MG63 (cell line): ENCODE measurements around the gene RC3H1. TPM values are rescaled to one million over a fixed set of nuclear protein-coding genes. Genes with fewer than 3 reads are reported as not detected.

Experiments used
- DNase-seq: peaks from one replicate; pipeline ENCODE4 v3.0.0-alpha.2; 2020
- H3K27me3 ChIP-seq: fragments of 250-450 bp; sonication (Bioruptor Pico); 2 replicates; pipeline ENCODE4 v1.5.1; 2020; ENCODE audit warnings: mild to moderate bottlenecking, moderate library complexity
- H3K36me3 ChIP-seq: fragments of 250-450 bp; sonication (Bioruptor Pico); 2 replicates; pipeline ENCODE4 v1.5.1; 2020; ENCODE audit warnings: mild to moderate bottlenecking, moderate library complexity
- H3K4me3 ChIP-seq: fragments of 250-450 bp; sonication (Bioruptor Pico); 2 replicates; pipeline ENCODE4 v1.5.1; 2020; ENCODE audit warnings: mild to moderate bottlenecking, moderate library complexity
- H3K9me3 ChIP-seq: fragments of 250-450 bp; sonication (Bioruptor Pico); 2 replicates; pipeline ENCODE4 v1.5.1; 2020; ENCODE audit warnings: mild to moderate bottlenecking, moderate library complexity
- total RNA-seq: library from RNA; depleted of rRNA; stranded (reverse); fragments of >200 nt; shearing (Covaris generic); gene quantifications from 2 replicates; pipeline ENCODE4 v1.2.3, GENCODE V29; 2014; ENCODE audit warnings: low replicate concordance

RC3H1 gene
- total RNA-seq, 1 experiment from 2014 or later = 6.6 TPM

DNA sequence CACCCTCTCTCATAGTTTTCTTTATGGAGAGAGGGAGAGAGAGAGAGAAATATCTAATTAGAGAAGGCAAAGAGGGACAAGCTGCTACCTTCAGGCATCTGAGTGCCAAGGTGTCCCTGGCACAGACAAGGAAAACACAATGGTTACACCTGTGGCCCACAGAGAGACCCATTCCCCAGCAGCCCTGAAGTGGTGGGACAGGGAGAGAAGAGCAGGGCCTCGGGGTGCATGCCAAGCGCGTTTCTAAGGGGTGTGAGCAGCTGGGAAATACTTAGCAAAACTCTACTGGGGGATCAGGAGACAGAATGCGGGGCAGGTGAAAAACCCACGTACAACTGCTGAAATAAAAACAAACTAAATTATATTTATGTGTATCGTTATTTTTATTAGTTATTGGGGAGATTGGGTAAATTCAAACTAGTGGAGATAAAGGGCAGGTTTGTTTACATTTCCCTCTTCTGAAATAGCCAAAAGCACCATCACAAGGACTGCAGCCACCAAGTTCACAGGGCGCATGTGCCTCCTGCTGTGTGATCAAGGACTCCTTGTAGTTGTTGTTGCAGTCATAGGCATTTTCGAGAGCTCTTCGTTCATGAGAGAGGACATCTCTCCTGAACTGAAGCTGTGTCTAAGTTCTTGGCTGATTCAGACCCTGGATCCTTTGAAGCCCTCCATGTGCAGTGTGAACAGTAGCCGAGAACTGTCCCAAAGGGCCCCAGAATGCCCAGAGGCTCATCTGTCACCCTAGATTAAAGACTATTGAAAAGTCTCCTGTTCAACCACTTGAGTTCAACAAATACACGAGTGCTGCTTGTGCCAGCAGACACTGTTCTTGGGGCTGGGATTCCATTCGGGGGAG lies 104.3 kb downstream of the RC3H1 start:
- Histone ChIP-seq H3K27me3 (peaks cover 3% of the 10 kb centered on the region), H3K9me3 (no peaks in the 10 kb centered on the region), H3K4me3 (no peak overlapping the region), H3K36me3 (no peaks in the 10 kb centered on the region)
- no peak for DNase-seq

- no peak within 1 kb of the TSS for H3K4me3 ChIP-seq
- H3K9me3 ChIP-seq = no peaks in the 10 kb centered on the region
- peaks cover 1% of the 10 kb centered on the region for H3K27me3 ChIP-seq
- H3K36me3 ChIP-seq = no peaks in the 10 kb centered on the region
- DNase-seq = no peak
Measured at GRCh38 chr1:173917149-173917548, 105.0 kb downstream of the RC3H1 start, which contains the start of gene SERPINC1. Gene SERPINC1, minus strand, starts transcription at chr1:173917327. Its CDS starts 68 bp downstream, at chr1:173917259.

DNA sequence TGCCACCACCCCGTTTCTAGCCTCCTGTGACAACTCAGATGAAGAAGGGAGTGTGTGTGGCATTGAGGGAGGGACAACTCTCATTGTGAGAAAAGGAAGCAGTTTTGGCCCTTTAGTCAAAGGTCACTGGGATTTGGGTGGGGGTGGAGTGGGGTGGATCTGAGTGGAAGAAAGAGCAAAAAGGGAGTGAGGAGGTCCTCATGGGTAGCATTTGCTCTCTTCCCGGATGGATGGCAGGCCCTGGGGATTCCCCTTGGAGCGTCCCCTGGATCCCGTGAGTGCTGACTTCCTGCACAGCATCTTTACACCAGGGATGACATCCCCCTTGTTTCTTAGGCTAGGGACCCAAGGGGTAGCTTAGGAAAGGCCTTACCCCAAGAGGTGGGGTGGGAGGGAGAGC lies 105.5 kb downstream of the RC3H1 start:
- no peak for DNase-seq
- no peaks in the 10 kb centered on the region for H3K9me3 ChIP-seq
- no peaks in the 10 kb centered on the region for H3K36me3 ChIP-seq
- H3K27me3 ChIP-seq = no peaks in the 10 kb centered on the region
- no peak overlapping the region for H3K4me3 ChIP-seq

GRCh38 chr1:173915596-173915995 lies 106.6 kb downstream of the RC3H1 start:
- Histone ChIP-seq H3K4me3 (no peak overlapping the region), H3K36me3 (no peaks in the 10 kb centered on the region), H3K27me3 (no peaks in the 10 kb centered on the region), H3K9me3 (no peaks in the 10 kb centered on the region)
- DNase-seq = no peak

DNA sequence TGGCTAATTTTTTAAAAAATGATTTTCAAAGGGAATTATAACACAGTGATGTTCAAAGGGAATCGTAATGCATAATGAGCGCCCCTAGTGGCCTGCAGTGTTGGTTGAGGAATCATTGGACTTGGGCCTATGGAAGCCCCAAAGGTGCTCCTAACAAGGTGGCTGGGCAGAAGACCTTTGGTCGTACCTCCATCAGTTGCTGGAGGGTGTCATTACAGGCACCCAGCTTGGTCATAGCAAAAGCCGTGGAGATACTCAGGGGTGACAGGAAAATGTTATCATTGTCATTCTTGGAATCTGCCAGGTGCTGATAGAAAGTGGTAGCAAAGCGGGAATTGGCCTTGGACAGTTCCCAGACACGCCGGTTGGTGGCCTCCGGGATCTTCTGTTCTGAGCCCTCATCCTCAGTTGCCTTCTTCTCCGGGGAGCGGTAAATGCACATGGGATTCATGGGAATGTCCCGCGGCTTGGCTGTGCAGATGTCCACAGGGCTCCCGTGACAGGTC lies 107.7 kb downstream of the RC3H1 start:
- Histone ChIP-seq H3K4me3 (no peak overlapping the region), H3K27me3 (no peaks in the 10 kb centered on the region), H3K9me3 (no peaks in the 10 kb centered on the region), H3K36me3 (no peaks in the 10 kb centered on the region)
- DNase-seq = peak; percentile 24

- no peak for DNase-seq
- Histone ChIP-seq H3K9me3 (no peaks in the 10 kb centered on the region), H3K27me3 (no peaks in the 10 kb centered on the region), H3K36me3 (no peaks in the 10 kb centered on the region), H3K4me3 (no peak overlapping the region)
Measured at GRCh38 chr1:173913111-173913510, 109.0 kb downstream of the RC3H1 start.

GRCh38 chr1:173903827-173904531 lies 118.2 kb downstream of the RC3H1 start:
- no peaks in the 10 kb centered on the region for H3K36me3 ChIP-seq

GRCh38 chr1:173900992-173901391 lies 121.2 kb downstream of the RC3H1 start:
- no peak for DNase-seq
- H3K27me3 ChIP-seq = no peaks in the 10 kb centered on the region
- H3K4me3 ChIP-seq = no peak overlapping the region
- H3K9me3 ChIP-seq = no peaks in the 10 kb centered on the region
- H3K36me3 ChIP-seq = no peaks in the 10 kb centered on the region

More at GRCh38 chr1:173903827-173904531, 118.2 kb downstream of the RC3H1 start:
- Histone ChIP-seq H3K9me3 (no peaks in the 10 kb centered on the region), H3K4me3 (no peak overlapping the region), H3K27me3 (no peaks in the 10 kb centered on the region)
- no peak for DNase-seq

- H3K4me3 ChIP-seq = no peak overlapping the region
- no peaks in the 10 kb centered on the region for H3K36me3 ChIP-seq
- no peak for DNase-seq
- no peaks in the 10 kb centered on the region for H3K27me3 ChIP-seq
- H3K9me3 ChIP-seq = no peaks in the 10 kb centered on the region
Measured at GRCh38 chr1:173900427-173900826, 121.7 kb downstream of the RC3H1 start.

- no peaks in the 10 kb centered on the region for H3K27me3 ChIP-seq
- DNase-seq = no peak
- H3K36me3 ChIP-seq = peaks cover 4% of the 10 kb centered on the region
- no peaks in the 10 kb centered on the region for H3K9me3 ChIP-seq
- H3K4me3 ChIP-seq = no peak overlapping the region
Measured at GRCh38 chr1:173894189-173894588, 128.0 kb downstream of the RC3H1 start.

DNA sequence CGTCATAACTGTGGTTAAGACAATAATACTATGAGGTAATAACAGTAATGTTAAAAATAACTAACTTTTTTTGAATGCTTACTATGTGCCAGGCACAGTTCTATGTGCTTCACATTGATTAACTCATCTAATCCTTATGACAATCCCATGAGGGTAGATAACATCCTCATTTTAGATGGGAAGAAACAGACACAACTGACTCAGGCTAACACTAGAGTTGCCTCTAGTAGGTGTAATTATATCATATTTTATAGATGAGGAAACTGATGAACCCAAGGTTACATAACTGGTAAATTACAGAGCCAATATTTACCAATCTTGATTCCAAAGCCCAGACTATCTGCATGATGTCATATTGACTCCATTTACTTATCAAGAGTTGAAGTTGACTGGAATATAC lies 128.5 kb downstream of the RC3H1 start:
- H3K4me3 ChIP-seq = no peak overlapping the region
- DNase-seq = no peak
- no peaks in the 10 kb centered on the region for H3K27me3 ChIP-seq
- no peaks in the 10 kb centered on the region for H3K9me3 ChIP-seq
- H3K36me3 ChIP-seq = peaks cover 4% of the 10 kb centered on the region

DNA sequence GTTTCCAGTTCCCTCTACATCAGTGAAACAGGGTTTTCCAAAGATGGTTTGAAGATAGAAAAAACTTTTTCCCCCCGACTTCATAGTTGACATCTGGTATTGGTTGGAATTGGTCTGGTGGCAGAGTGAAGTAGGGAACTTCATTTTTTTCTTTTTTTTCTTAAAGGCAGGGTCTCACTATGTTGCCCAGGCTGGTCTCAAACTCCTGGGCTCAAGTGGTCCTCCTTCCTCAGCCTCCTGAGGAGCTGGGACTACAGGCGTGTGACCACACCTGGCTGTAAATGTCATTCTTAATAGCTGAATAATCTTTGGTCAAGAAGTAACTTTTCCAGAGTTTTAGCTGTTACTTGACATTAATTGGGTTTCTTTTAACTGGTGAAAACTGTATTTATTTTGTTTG lies 132.3 kb downstream of the RC3H1 start:
- Histone ChIP-seq H3K9me3 (no peaks in the 10 kb centered on the region), H3K27me3 (no peaks in the 10 kb centered on the region), H3K4me3 (no peak overlapping the region), H3K36me3 (peaks cover 33% of the 10 kb centered on the region)
- DNase-seq = no peak

DNA sequence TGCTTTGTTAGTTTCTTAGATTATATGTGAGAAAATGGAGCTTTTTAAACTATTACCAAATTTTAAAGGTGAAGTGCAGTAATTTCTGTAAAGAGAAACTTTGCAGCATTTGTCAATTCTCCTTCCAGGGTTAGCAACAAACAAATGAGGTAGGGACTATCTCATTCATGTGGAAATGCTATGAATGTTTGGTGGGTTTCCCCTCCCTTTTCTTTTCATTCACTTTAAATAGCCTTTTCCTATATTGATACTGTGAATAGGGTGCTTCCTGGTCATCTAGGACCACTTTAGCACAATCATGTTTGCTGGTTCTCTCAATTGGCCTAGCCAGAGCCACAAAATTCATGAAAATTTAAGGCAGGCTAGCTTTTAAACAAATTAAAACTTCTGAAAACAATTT lies 133.4 kb downstream of the RC3H1 start:
- Histone ChIP-seq H3K4me3 (no peak overlapping the region), H3K27me3 (no peaks in the 10 kb centered on the region), H3K36me3 (peaks cover 33% of the 10 kb centered on the region), H3K9me3 (no peaks in the 10 kb centered on the region)
- no peak for DNase-seq

DNA sequence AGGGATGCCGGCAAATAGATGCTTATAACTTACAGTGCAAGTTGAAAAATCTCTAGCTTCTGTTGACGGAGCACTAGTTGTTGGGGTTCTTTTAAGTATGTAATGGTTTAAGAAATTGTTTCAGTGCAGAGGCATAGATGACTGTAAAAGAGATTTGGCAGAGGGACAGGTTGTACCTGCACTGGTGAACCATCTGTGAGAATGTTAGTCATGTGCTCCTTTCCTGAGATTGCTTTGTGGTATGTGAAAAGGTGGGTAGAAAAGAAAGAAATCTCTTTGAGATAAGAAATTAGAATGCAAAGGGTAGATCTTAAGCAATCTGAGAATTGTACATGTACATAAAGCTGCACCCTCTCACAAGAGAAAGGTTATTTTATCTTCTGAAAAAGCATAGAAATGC lies 134.5 kb downstream of the RC3H1 start:
- no peaks in the 10 kb centered on the region for H3K9me3 ChIP-seq
- peaks cover 31% of the 10 kb centered on the region for H3K36me3 ChIP-seq

DNA sequence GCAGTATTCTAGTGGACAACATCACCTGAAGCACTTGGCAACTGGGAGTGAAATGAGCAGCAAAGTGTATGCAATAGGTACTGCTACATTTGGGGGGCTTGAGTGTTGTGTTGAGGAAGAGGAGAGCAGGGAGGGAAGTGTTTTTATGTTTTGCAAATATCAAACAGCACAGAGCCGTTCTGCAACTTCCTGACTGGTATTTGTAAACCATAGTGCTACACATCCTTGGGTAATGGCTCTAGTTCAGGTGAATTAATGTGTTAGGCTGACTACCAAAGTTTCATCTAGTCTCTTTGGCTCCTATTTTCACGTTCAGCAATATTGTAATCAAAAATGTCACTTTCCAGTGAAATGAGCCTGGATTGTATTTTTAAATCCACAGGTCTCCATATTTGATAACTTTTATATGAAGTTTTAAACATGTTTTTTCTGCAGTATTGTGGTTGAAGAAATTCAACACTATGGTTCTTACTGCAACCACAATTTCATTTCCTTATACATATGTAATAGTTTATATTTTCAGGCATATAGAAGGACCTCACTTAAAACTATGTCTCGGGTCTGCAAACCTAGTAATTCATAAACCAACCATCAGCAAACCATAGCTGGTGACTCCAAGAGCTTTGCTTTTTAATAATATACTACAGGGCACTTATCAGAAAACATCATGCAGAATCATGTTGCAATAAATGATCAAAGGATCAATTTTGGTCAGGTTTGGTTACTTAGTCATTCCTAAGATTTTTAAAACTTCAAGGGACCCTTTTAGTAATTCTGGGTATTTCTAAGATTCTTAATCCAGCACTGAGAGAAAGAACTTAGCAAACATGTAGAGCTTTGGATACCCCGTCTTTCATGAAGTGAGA lies 135.2 kb downstream of the RC3H1 start:
- Histone ChIP-seq H3K36me3 (peaks cover 31% of the 10 kb centered on the region), H3K4me3 (no peak overlapping the region), H3K9me3 (no peaks in the 10 kb centered on the region), H3K27me3 (no peaks in the 10 kb centered on the region)
- no peak for DNase-seq

More for the DNA sequence above, 134.5 kb downstream of the RC3H1 start:
- H3K4me3 ChIP-seq = no peak overlapping the region
- no peaks in the 10 kb centered on the region for H3K27me3 ChIP-seq
- no peak for DNase-seq

GRCh38 chr1:173884701-173885100 lies 137.5 kb downstream of the RC3H1 start:
- no peak overlapping the region for H3K4me3 ChIP-seq
- no peaks in the 10 kb centered on the region for H3K9me3 ChIP-seq
- H3K27me3 ChIP-seq = no peaks in the 10 kb centered on the region
- DNase-seq = no peak
- peaks cover 36% of the 10 kb centered on the region for H3K36me3 ChIP-seq
